B cell (primary cell): ENCODE measurements around the gene CEP170. TPM values are rescaled to one million over a fixed set of nuclear protein-coding genes. Genes with fewer than 3 reads are reported as not detected.

Experiments
- ATAC-seq: fragments of 200-7000 bp; cut with Tn5 transposase; one replicate; pipeline ENCODE4 v1.10.0; 2021; ENCODE audit warnings: low read depth, mild to moderate bottlenecking, moderate number of reproducible peaks, moderate library complexity
- CTCF ChIA-PET: fragments of 350-600 bp; sonication (Branson Sonifier 250); formaldehyde crosslinking; loops from one replicate; lab custom pipeline; 2021; ENCODE audit warnings: antibody characterized with exemption, inconsistent platforms; lab: Charles Lee
- POLR2A ChIA-PET: fragments of 350-600 bp; sonication (Branson Sonifier 250); formaldehyde crosslinking; loops from one replicate; lab custom pipeline; 2021; ENCODE audit warnings: antibody characterized with exemption; lab: Charles Lee
- DNase-seq: peaks from one replicate; pipeline ENCODE4 v3.0.0; 2013
- H2AFZ ChIP-seq: 2 replicates; pipeline ENCODE4 v1.6.1; 2012; ENCODE audit warnings: mild to moderate bottlenecking, low read depth, low read length; ENCODE audit not compliant: insufficient read depth, poor library complexity, severe bottlenecking
- H3K27ac ChIP-seq, 2 donors: 1 replicate in 1 of 2; 2 replicates in 1 of 2; pipeline ENCODE4 v1.5.1; 2012 to 2013; ENCODE audit warnings: low read length in 2 of 2, mild to moderate bottlenecking in 2 of 2, moderate library complexity in 1 of 2
- H3K27me3 ChIP-seq, 4 experiments: fragments of 200-600 bp in 1 of 4; sonication (generic) in 1 of 4; replicated peaks in 1 of 4; 1 replicate in 2 of 4; 2 replicates in 2 of 4; pipeline versions ENCODE4 v1.6.1 to v1.7.0; 2013 to 2016; ENCODE audit warnings: low read length in 3 of 4, mild to moderate bottlenecking in 2 of 4, mixed read lengths in 1 of 4, moderate library complexity in 1 of 4; ENCODE audit not compliant: insufficient read depth in 4 of 4, control insufficient read depth in 3 of 4; ENCODE audit errors: control extremely low read depth in 1 of 4
- H3K36me3 ChIP-seq, 2 experiments: replicated peaks in 1 of 2; 1 replicate in 1 of 2; 2 replicates in 1 of 2; pipeline versions ENCODE4 v1.6.1 to v1.7.1; 2013; ENCODE audit warnings: low read length in 1 of 2; ENCODE audit not compliant: insufficient read depth in 2 of 2, control insufficient read depth in 1 of 2; ENCODE audit errors: control extremely low read depth in 1 of 2, extremely low read depth in 1 of 2
- H3K4me1 ChIP-seq, 2 donors: fragments of 200-600 bp in 1 of 2; sonication (generic) in 1 of 2; 1 replicate in 1 of 2; 2 replicates in 1 of 2; pipeline versions ENCODE4 v1.5.1 to v1.6.1; 2013 to 2017; ENCODE audit warnings: low read length in 2 of 2; ENCODE audit not compliant: control insufficient read depth in 2 of 2, insufficient read depth in 2 of 2
- H3K4me2 ChIP-seq: replicated peaks from 2 replicates; pipeline ENCODE3; 2012; ENCODE audit warnings: mild to moderate bottlenecking, low read depth, low read length; ENCODE audit not compliant: poor library complexity, severe bottlenecking
- H3K4me3 ChIP-seq, 5 experiments: fragments of 200-600 bp in 1 of 5; sonication (generic) in 1 of 5; 1 replicate in 3 of 5; 2 replicates in 2 of 5; pipeline versions ENCODE4 v1.5.1 to v1.7.0; 2011 to 2016; ENCODE audit warnings: low read length in 4 of 5, mild to moderate bottlenecking in 4 of 5, low read depth in 2 of 5, control low read depth in 1 of 5, moderate library complexity in 1 of 5; ENCODE audit not compliant: insufficient read depth in 1 of 5; ENCODE audit errors: control extremely low read depth in 1 of 5, extremely low read depth in 1 of 5
- H3K79me2 ChIP-seq: fragments of 200-600 bp; sonication (generic); one replicate; pipeline ENCODE4 v1.6.0; 2016; ENCODE audit warnings: low read length; ENCODE audit not compliant: control insufficient read depth, insufficient read depth
- H3K9ac ChIP-seq: fragments of 200-600 bp; sonication (generic); 2 replicates; pipeline ENCODE4 v1.6.1; 2017; ENCODE audit warnings: mild to moderate bottlenecking, low read length, moderate library complexity
- H3K9me3 ChIP-seq, 3 donors: one replicate each; pipeline versions ENCODE4 v1.6.1 to v1.7.1; 2013; ENCODE audit warnings: low read length in 2 of 3; ENCODE audit not compliant: control insufficient read depth in 2 of 3, insufficient read depth in 1 of 3; ENCODE audit errors: control extremely low read depth in 1 of 3
- H4K20me1 ChIP-seq: 2 replicates; pipeline ENCODE4 v1.6.0; 2012; ENCODE audit warnings: mild to moderate bottlenecking, low read length; ENCODE audit not compliant: insufficient read depth, control insufficient read depth, poor library complexity, severe bottlenecking
- H3K27ac Mint-ChIP-seq: one replicate; pipeline ENCODE4 v1.8.0; 2021; ENCODE audit warnings: mixed read lengths
- H3K27me3 Mint-ChIP-seq: one replicate; pipeline ENCODE4 v1.8.0; 2021; ENCODE audit warnings: mixed read lengths
- H3K4me1 Mint-ChIP-seq: one replicate; pipeline ENCODE4 v1.8.0; 2021; ENCODE audit warnings: mixed read lengths
- H3K4me3 Mint-ChIP-seq: one replicate; pipeline ENCODE4 v1.8.0; 2021; ENCODE audit warnings: mixed read lengths
- H3K9me3 Mint-ChIP-seq: one replicate; pipeline ENCODE4 v1.8.0; 2022; ENCODE audit warnings: mixed read lengths; ENCODE audit not compliant: insufficient read depth
- CTCF ChIP-seq: fragments of 200-600 bp; IDR thresholded peaks from one replicate; pipeline ENCODE4 v1.8.0; 2022; ENCODE audit warnings: antibody characterized with exemption, mild to moderate bottlenecking
- EZH2 ChIP-seq: IDR thresholded peaks from 2 replicates; pipeline ENCODE4 v1.6.1; 2012; ENCODE audit warnings: borderline replicate concordance, low read depth, mild to moderate bottlenecking, moderate library complexity, low read length; ENCODE audit not compliant: insufficient read depth, poor library complexity, severe bottlenecking
- WGBS: methylation state at CpG from one replicate; pipeline ENCODE4 v1.1.5; 2013; ENCODE audit warnings: missing lambda C conversion rate; ENCODE audit not compliant: insufficient coverage; 5-methylcytosine and 5-hydroxymethylcytosine counted together
- intact Hi-C: fragments of 100-400 bp; cut with micrococcal nuclease; formaldehyde crosslinking; loops from one replicate; pipeline ENCODE4 v1.10.0; 2022
- polyA plus RNA-seq: library from polyadenylated mRNA; depleted of rRNA; stranded (reverse); fragments of >200 nt; gene quantifications from 2 replicates; pipeline ENCODE4 v1.2.3, GENCODE V29; 2012
- total RNA-seq, 2 donors: library from RNA; stranded (reverse); fragments of 120-200 nt in 1 of 2; gene quantifications; 1 replicate in 1 of 2; 2 replicates in 1 of 2; pipeline versions ENCODE4 v1.2.3 to v1.2.4, GENCODE V29; 2013 to 2022

The CEP170 gene
- total and polyA plus RNA-seq, 2 donors (not counting 1 experiment from before 2014, with no cell fraction given), result 27.3 to 145 TPM

GRCh38 chr1:243218059-243218458 is 37.0 kb downstream of the CEP170 start:
- Mint-ChIP-seq H3K4me3 (no peak overlapping the region), H3K9me3 (peaks cover 3% of the 10 kb centered on the region), H3K27ac (no peak overlapping the region), H3K4me1 (peaks cover 11% of the 10 kb centered on the region), H3K27me3 (no peaks in the 10 kb centered on the region)
- Histone ChIP-seq H2AFZ (no peak overlapping the region), H3K9me3 (peaks cover 0 to 1% (median 0%) of the 10 kb centered on the region in 3 donors), H3K9ac (no peak overlapping the region), H3K36me3 (peaks cover 15 to 38% of the 10 kb centered on the region in 2 experiments), H4K20me1 (no peaks in the 10 kb centered on the region), H3K79me2 (peaks cover 23% of the 10 kb centered on the region), H3K27ac (no peak overlapping the region), H3K4me3 (no peak overlapping the region), H3K27me3 (no peaks in the 10 kb centered on the region), H3K4me1 (no peaks in the 10 kb centered on the region), H3K4me2 (no peak overlapping the region)
- CTCF ChIA-PET, result no interaction called here
- no peak for ATAC-seq
- TF ChIP-seq CTCF (no peak), EZH2 (no peak)
- no peak for DNase-seq
- POLR2A ChIA-PET, result no interaction called here
- intact Hi-C loops, result no loop called here

GRCh38 chr1:243217349-243217748 is 37.7 kb downstream of the CEP170 start:
- no peaks in the 10 kb centered on the region for H3K27me3 ChIP-seq
- no peak overlapping the region for H3K27ac Mint-ChIP-seq
- H3K27me3 Mint-ChIP-seq, result no peaks in the 10 kb centered on the region
- H3K4me3 Mint-ChIP-seq, result no peak overlapping the region
- no peak overlapping the region for H2AFZ ChIP-seq
- no peaks in the 10 kb centered on the region for H3K9me3 ChIP-seq
- peaks cover 15 to 34% of the 10 kb centered on the region in 2 experiments for H3K36me3 ChIP-seq
- peaks cover 17% of the 10 kb centered on the region for H3K79me2 ChIP-seq
- peaks cover 11% of the 10 kb centered on the region for H3K4me1 Mint-ChIP-seq
- intact Hi-C loops, result no loop called here
- no CpG with 5 or more reads among the region's 2 CpGs for WGBS
- ATAC-seq, result no peak
- no peak for TF ChIP-seq EZH2
- no peak for TF ChIP-seq CTCF
- H3K4me3 ChIP-seq, result no peak overlapping the region
- DNase-seq, result no peak
- POLR2A ChIA-PET, result no interaction called here
- H3K4me2 ChIP-seq, result no peak overlapping the region
- H3K4me1 ChIP-seq, result no peaks in the 10 kb centered on the region
- no peaks in the 10 kb centered on the region for H4K20me1 ChIP-seq
- peaks cover 3% of the 10 kb centered on the region for H3K9me3 Mint-ChIP-seq
- H3K9ac ChIP-seq, result no peak overlapping the region
- CTCF ChIA-PET, result no interaction called here
- H3K27ac ChIP-seq, result no peak overlapping the region
